K562 (cell line): ENCODE results near the gene RPLP2. TPM values are rescaled to one million over a fixed set of nuclear protein-coding genes. Genes with fewer than 3 reads are reported as not detected.

Source experiments
- ATAC-seq: fragments of 200-7000 bp; cut with Tn5 transposase; 3 replicates; pipeline ENCODE4 v1.9.1; 2020; ENCODE audit warnings: moderate library complexity
- BruUV-seq: library from RNA; stranded (reverse); fragments of 400-500 nt; replicated peaks from 2 replicates; lab custom pipeline; 2021; lab: Mats Ljungman, UMichigan
- CTCF ChIA-PET: fragments of 300-600 bp; formaldehyde crosslinking; extraction: SDS; loops from one replicate; lab custom pipeline; 2021; ENCODE audit warnings: low intra/inter-chr PET ratio; lab: Yijun Ruan, JAX
- POLR2A ChIA-PET: fragments of 300-600, 350-650 bp; sonication (Branson Sonifier 250); formaldehyde crosslinking; extraction: SDS; loops from one replicate; lab custom pipeline; 2021; ENCODE audit warnings: antibody characterized with exemption, inconsistent platforms; lab: Yijun Ruan, JAX
- DNase-seq, 4 experiments: peaks; one replicate each; pipeline versions ENCODE4 v3.0.0 to v3.0.0-alpha.2; 2011 to 2018; ENCODE audit warnings: low spot score in 3 of 4, mixed read lengths in 3 of 4; ENCODE audit errors: extremely low read depth in 1 of 4
- FAIRE-seq: peaks from 2 replicates; lab custom pipeline; 2011; peaks lifted over from hg19 to GRCh38; lab: Jason Lieb, UNC
- H2AFZ ChIP-seq: 2 replicates; pipeline ENCODE4 v1.6.0; 2011; ENCODE audit warnings: low read depth, low read length, control low read depth, inconsistent platforms
- H3K27ac ChIP-seq: fragments of 200-600 bp; 3 replicates; pipeline ENCODE4 v1.8.0; 2011; ENCODE audit warnings: low read depth, mild to moderate bottlenecking, control low read depth, inconsistent platforms, low read length, moderate library complexity, mixed read lengths; ENCODE audit errors: extremely low read depth
- H3K27me3 ChIP-seq, 2 experiments: fragments of 300-600 bp in 1 of 2; 2 replicates in 1 of 2; 3 replicates in 1 of 2; pipeline versions ENCODE4 v1.6.0 to v1.8.0; 2011; ENCODE audit warnings: inconsistent platforms in 2 of 2, low read length in 2 of 2, mild to moderate bottlenecking in 1 of 2, mixed read lengths in 1 of 2, moderate library complexity in 1 of 2; ENCODE audit not compliant: control insufficient read depth in 2 of 2, insufficient read depth in 2 of 2
- H3K36me3 ChIP-seq: fragments of 300-600 bp; 3 replicates; pipeline ENCODE4 v1.8.0; 2011; ENCODE audit warnings: mild to moderate bottlenecking, low read length, inconsistent platforms; ENCODE audit not compliant: control insufficient read depth, insufficient read depth
- H3K4me1 ChIP-seq, 2 experiments: fragments of 200-600 bp in 1 of 2; replicated peaks in 1 of 2; 2 replicates in 1 of 2; 3 replicates in 1 of 2; pipeline versions ENCODE4 v1.5.1 to v1.8.0; 2011; ENCODE audit warnings: inconsistent platforms in 2 of 2, low read length in 2 of 2, mild to moderate bottlenecking in 1 of 2, mixed read lengths in 1 of 2, moderate library complexity in 1 of 2; ENCODE audit not compliant: control insufficient read depth in 2 of 2, insufficient read depth in 2 of 2
- H3K4me2 ChIP-seq: 2 replicates; pipeline ENCODE4 v1.6.1; 2011; ENCODE audit warnings: low read length, control low read depth, inconsistent platforms, mixed read lengths; ENCODE audit not compliant: insufficient read depth
- H3K4me3 ChIP-seq: fragments of 200-600 bp; sonication (generic), shearing (Covaris generic); 2 replicates; pipeline ENCODE4 v1.5.1; 2016; ENCODE audit warnings: control low read depth, inconsistent platforms
- H3K79me2 ChIP-seq: fragments of 200-600 bp; 3 replicates; pipeline ENCODE4 v1.8.0; 2011; ENCODE audit warnings: low read length, inconsistent platforms; ENCODE audit not compliant: control insufficient read depth, insufficient read depth
- H3K9ac ChIP-seq, 2 experiments: 2 replicates each; pipeline versions ENCODE4 v1.6.0 to v1.6.1; 2011; ENCODE audit warnings: low read depth in 2 of 2, low read length in 2 of 2, control low read depth in 1 of 2, inconsistent platforms in 1 of 2, mild to moderate bottlenecking in 1 of 2, mixed read lengths in 1 of 2; ENCODE audit not compliant: insufficient read depth in 1 of 2
- H3K9me1 ChIP-seq: one replicate; pipeline ENCODE4 v1.6.0; 2011; ENCODE audit warnings: inconsistent platforms, mild to moderate bottlenecking, low read length, moderate library complexity; ENCODE audit not compliant: control insufficient read depth, insufficient read depth
- H3K9me3 ChIP-seq: replicated peaks from 2 replicates; pipeline ENCODE4 v1.5.1; 2011; ENCODE audit warnings: low read depth, low read length, inconsistent platforms; ENCODE audit not compliant: control insufficient read depth, insufficient read depth
- H4K20me1 ChIP-seq: replicated peaks from 2 replicates; pipeline ENCODE4 v1.6.1; 2011; ENCODE audit warnings: low read length, inconsistent platforms, mixed read lengths; ENCODE audit not compliant: control insufficient read depth, insufficient read depth
- NCOA4 ChIP-seq: fragments of 450-650 bp; IDR thresholded peaks from 2 replicates; pipeline ENCODE4 v1.6.1; 2018; ENCODE audit warnings: mild to moderate bottlenecking; ENCODE audit not compliant: partially characterized antibody
- POLR2G ChIP-seq: fragments of 200-400 bp; formaldehyde crosslinking; IDR thresholded peaks from 2 replicates; pipeline ENCODE4 v1.6.1; 2017; ENCODE audit warnings: low read depth, mild to moderate bottlenecking, antibody characterized with exemption, low read length, moderate library complexity
- RBM15 ChIP-seq: fragments of 200-400 bp; formaldehyde crosslinking; IDR thresholded peaks from 2 replicates; pipeline ENCODE4 v1.6.1; 2018; ENCODE audit warnings: mild to moderate bottlenecking, low read length, moderate library complexity; ENCODE audit not compliant: insufficient read depth
- RNF2 ChIP-seq: sonication (generic); IDR thresholded peaks from 2 replicates; pipeline ENCODE4 v1.6.1; 2016
- YY1 ChIP-seq, 3 experiments: IDR thresholded peaks; 2 replicates each; pipeline ENCODE4 v1.6.1; 2011; ENCODE audit warnings: low read length in 2 of 3, mild to moderate bottlenecking in 2 of 3, moderate library complexity in 2 of 3, borderline replicate concordance in 1 of 3, control low read depth in 1 of 3, low read depth in 1 of 3; ENCODE audit not compliant: insufficient read depth in 3 of 3, insufficient replicate concordance in 2 of 3, control insufficient read depth in 1 of 3, insufficient read length in 1 of 3; ENCODE audit errors: extremely low read depth in 1 of 3
- ZBTB7A ChIP-seq: IDR thresholded peaks from 2 replicates; pipeline ENCODE4 v1.6.1; 2011; ENCODE audit warnings: low read depth, mild to moderate bottlenecking, low read length, moderate library complexity, borderline replicate concordance; ENCODE audit not compliant: control insufficient read depth
- WGBS: fragments of 100-300 bp; shearing (Covaris generic); methylation state at CpG from one replicate; pipeline ENCODE4 v1.1.6; 2016; ENCODE audit warnings: low coverage, mixed read lengths; ENCODE audit not compliant: insufficient coverage; ENCODE audit errors: missing lambda C conversion rate; 5-methylcytosine and 5-hydroxymethylcytosine counted together
- in situ Hi-C: fragments of 300-500 bp; cut with MboI; formaldehyde crosslinking; loops from 4 replicates; pipeline ENCODE4 v1.15.0; 2018; ENCODE audit warnings: inconsistent platforms, mixed read lengths
- intact Hi-C: fragments of 100-400 bp; cut with micrococcal nuclease; formaldehyde crosslinking; loops from 2 replicates; pipeline ENCODE4 v1.14.2; 2022
- polyA plus RNA-seq, 8 experiments: library from polyadenylated mRNA; depleted of rRNA in 4 of 8; stranded (reverse) in 5 of 8; unstranded in 3 of 8; fragments of >200 nt; fragmentation: Nextera tagmentation in 2 of 8; fragmentation: Illumina TruSeq in 1 of 8; extraction: Ambion mirVana in 2 of 8; extraction: Trizol in 1 of 8; gene quantifications; 2 replicates each; pipeline versions ENCODE4 v1.2.1 to v1.2.3, GENCODE V29; 2011 to 2014; ENCODE audit warnings: inconsistent platforms in 1 of 8, missing spikeins in 1 of 8
- total RNA-seq, 7 experiments: library from RNA; depleted of rRNA in 6 of 7; stranded (reverse); fragments of >200 nt in 6 of 7; fragmentation: Illumina TruSeq in 2 of 7; extraction: Trizol in 2 of 7; gene quantifications; 2 replicates each; pipeline versions ENCODE4 v1.2.1 to v1.2.3, GENCODE V29; 2011 to 2021; ENCODE audit warnings: low replicate concordance in 1 of 7

RPLP2 gene
- total and polyA plus RNA-seq, 9 of the 15 experiments (the other 6 are each of a cell fraction or from before 2014, with no cell fraction given) = 528 to 3,807 (median 1,633) TPM

- H3K4me3 ChIP-seq = no peak overlapping the region
- POLR2A ChIA-PET = interaction anchor here (0.6 to 1.1 kb wide), 3 partner anchors 18 to 85 kb away, joined by 3 to 4 read pairs (median 3); partner anchors contain the start of gene PIDD1
- peak overlapping the region in 1 of 2 experiments; percentile 58; a peak in 2 of 4 replicates for H3K9ac ChIP-seq
- H2AFZ ChIP-seq = no peak overlapping the region
- H3K4me2 ChIP-seq = no peak overlapping the region
- H4K20me1 ChIP-seq = no peaks in the 10 kb centered on the region
- H3K4me1 ChIP-seq = peaks cover 0 to 74% of the 10 kb centered on the region in 2 experiments; a peak in 2 of 5 replicates
- peaks cover 9% of the 10 kb centered on the region; the same call in 1 of the 3 replicates for H3K36me3 ChIP-seq
- no peak for DNase-seq
- intact Hi-C loops = no loop called here
- no peak for ATAC-seq
- H3K9me1 ChIP-seq = peaks cover 3% of the 10 kb centered on the region
- in situ Hi-C loops = no loop called here
- BruUV-seq = no TSS peak
- peak; percentile 66 for TF ChIP-seq POLR2G
- TF ChIP-seq RNF2 = no peak
- H3K9me3 ChIP-seq = no peaks in the 10 kb centered on the region
- H3K79me2 ChIP-seq = no peaks in the 10 kb centered on the region
- H3K27ac ChIP-seq = no peak overlapping the region
- H3K27me3 ChIP-seq = no peaks in the 10 kb centered on the region
- CTCF ChIA-PET = no interaction called here
- no peak for FAIRE-seq
- WGBS = 70% methylated on average over 16 of the region's 24 CpGs
Observed at GRCh38 chr11:787084-787675, 22.6 kb upstream of the RPLP2 start.

- Histone ChIP-seq H3K36me3 (peaks cover 14% of the 10 kb centered on the region; the same call in 1 of the 3 replicates), H3K9me3 (no peaks in the 10 kb centered on the region), H3K79me2 (no peaks in the 10 kb centered on the region), H4K20me1 (no peaks in the 10 kb centered on the region), H3K9me1 (peaks cover 3% of the 10 kb centered on the region), H3K27ac (no peak overlapping the region), H3K4me3 (no peak overlapping the region)
- no TSS peak for BruUV-seq
- CTCF ChIA-PET = no interaction called here
- POLR2A ChIA-PET = interaction anchor here (1.3 to 2.0 kb wide), 2 partner anchors 9 to 29 kb away, joined by 5 to 6 read pairs; no protein-coding TSS in a partner anchor
- TF ChIP-seq RBM15 (no peak), ZBTB7A (0 out of 2 replicates have a peak, but pooled peaks have one; percentile 18), NCOA4 (no peak), YY1 (IDR thresholded peaks at IDR 0.05; ENCODE audit: borderline replicate concordance in 1 of 3, control insufficient read depth in 1 of 3, extremely low read depth in 1 of 3, insufficient read depth in 3 of 3, insufficient read length in 1 of 3, insufficient replicate concordance in 2 of 3, low read depth in 1 of 3, low read length in 2 of 3) (peak in 1 of 3 experiments; percentile 28), POLR2G (peak; percentile 59)
- TF ChIP-seq, all 486 proteins: peak for 3
- Histone ChIP-seq H2AFZ (no peak overlapping the region), H3K9ac (no peak overlapping the region), H3K4me2 (no peak overlapping the region), H3K4me1 (peaks cover 0 to 69% of the 10 kb centered on the region in 2 experiments; a peak in 2 of 5 replicates), H3K27me3 (no peaks in the 10 kb centered on the region)
- no peak for ATAC-seq
- FAIRE-seq = no peak
- in situ Hi-C loops (no loop called here), intact Hi-C loops (no loop called here)
- 33% methylated on average over 25 of the region's 28 CpGs for WGBS
- DNase-seq = no peak
Observed at GRCh38 chr11:788009-788640, 21.6 kb upstream of the RPLP2 start.
